Osteocyte (in vitro differentiated cells): ENCODE results near the gene CWC25. TPM values are rescaled to one million over a fixed set of nuclear protein-coding genes. Genes with fewer than 3 reads are reported as not detected.

Experiments
- DNase-seq: peaks from one replicate; pipeline ENCODE4 v3.0.0; 2021; ENCODE audit warnings: mixed read lengths; ENCODE audit not compliant: unreplicated experiment; ENCODE audit errors: extremely low spot score
- H3K27ac Mint-ChIP-seq: one replicate; pipeline ENCODE4 v1.8.0; 2021; ENCODE audit warnings: mild to moderate bottlenecking, mixed read lengths; ENCODE audit not compliant: unreplicated experiment
- H3K27me3 Mint-ChIP-seq: one replicate; pipeline ENCODE4 v1.8.0; 2021; ENCODE audit warnings: mixed read lengths; ENCODE audit not compliant: unreplicated experiment
- H3K36me3 Mint-ChIP-seq: one replicate; pipeline ENCODE4 v1.8.0; 2021; ENCODE audit warnings: mixed read lengths; ENCODE audit not compliant: unreplicated experiment
- H3K4me1 Mint-ChIP-seq: one replicate; pipeline ENCODE4 v1.8.0; 2021; ENCODE audit warnings: mixed read lengths; ENCODE audit not compliant: unreplicated experiment
- H3K4me3 Mint-ChIP-seq: one replicate; pipeline ENCODE4 v1.8.0; 2021; ENCODE audit warnings: mild to moderate bottlenecking, moderate library complexity, mixed read lengths; ENCODE audit not compliant: unreplicated experiment
- H3K9me3 Mint-ChIP-seq: one replicate; pipeline ENCODE4 v1.8.0; 2021; ENCODE audit warnings: mixed read lengths; ENCODE audit not compliant: unreplicated experiment
- total RNA-seq: library from RNA; stranded (reverse); gene quantifications from 2 replicates; pipeline ENCODE4 v1.2.1, GENCODE V29; 2021
- TF ChIP-seq, protein P1 (sequence below): fragments of 200-600 bp; sonication (generic); IDR thresholded peaks from 2 replicates; pipeline ENCODE4 v1.5.0; 2021; ENCODE audit warnings: antibody characterized with exemption, mild to moderate bottlenecking, moderate library complexity

Gene CWC25
- total RNA-seq, 1 donor from 2014 or later: 17.2 TPM

DNA sequence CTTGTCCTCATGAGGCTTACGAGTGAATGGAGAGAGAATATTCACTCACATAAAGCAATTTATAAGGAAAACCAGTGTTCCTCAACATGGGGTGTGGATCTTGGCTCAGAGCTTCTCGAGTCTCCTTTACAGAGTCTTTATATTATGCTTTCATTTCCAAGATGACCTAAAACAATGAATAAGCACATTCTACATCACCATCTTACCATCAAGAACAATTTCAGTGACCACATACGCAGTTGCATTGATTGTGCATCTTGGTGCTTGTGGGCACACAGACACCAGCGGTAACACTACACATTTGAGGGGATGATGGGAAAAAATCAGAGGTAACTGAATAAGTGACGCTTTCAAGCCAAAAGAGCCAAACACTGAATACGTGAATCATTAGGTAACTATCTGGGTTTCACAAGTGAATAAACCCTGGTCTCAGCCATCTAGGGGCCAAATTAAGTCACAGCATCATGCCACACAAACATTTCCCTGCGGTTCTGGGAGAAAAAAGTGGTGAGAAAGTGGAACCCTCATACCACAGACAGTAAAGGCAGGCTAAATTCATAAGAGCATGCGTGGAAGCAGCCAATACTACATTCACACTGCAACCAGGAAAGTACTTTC, 9.4 kb downstream of the CWC25 start:
- TF ChIP-seq, protein P1, sequence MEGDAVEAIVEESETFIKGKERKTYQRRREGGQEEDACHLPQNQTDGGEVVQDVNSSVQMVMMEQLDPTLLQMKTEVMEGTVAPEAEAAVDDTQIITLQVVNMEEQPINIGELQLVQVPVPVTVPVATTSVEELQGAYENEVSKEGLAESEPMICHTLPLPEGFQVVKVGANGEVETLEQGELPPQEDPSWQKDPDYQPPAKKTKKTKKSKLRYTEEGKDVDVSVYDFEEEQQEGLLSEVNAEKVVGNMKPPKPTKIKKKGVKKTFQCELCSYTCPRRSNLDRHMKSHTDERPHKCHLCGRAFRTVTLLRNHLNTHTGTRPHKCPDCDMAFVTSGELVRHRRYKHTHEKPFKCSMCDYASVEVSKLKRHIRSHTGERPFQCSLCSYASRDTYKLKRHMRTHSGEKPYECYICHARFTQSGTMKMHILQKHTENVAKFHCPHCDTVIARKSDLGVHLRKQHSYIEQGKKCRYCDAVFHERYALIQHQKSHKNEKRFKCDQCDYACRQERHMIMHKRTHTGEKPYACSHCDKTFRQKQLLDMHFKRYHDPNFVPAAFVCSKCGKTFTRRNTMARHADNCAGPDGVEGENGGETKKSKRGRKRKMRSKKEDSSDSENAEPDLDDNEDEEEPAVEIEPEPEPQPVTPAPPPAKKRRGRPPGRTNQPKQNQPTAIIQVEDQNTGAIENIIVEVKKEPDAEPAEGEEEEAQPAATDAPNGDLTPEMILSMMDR: peak; percentile 23
- H3K9me3 Mint-ChIP-seq: no peaks in the 10 kb centered on the region
- DNase-seq: no peak
- peaks cover 17% of the 10 kb centered on the region for H3K36me3 Mint-ChIP-seq
- H3K4me1 Mint-ChIP-seq: no peaks in the 10 kb centered on the region
- no peaks in the 10 kb centered on the region for H3K27me3 Mint-ChIP-seq
- peak overlapping the region; percentile 39 for H3K27ac Mint-ChIP-seq
- no peak overlapping the region for H3K4me3 Mint-ChIP-seq

DNA sequence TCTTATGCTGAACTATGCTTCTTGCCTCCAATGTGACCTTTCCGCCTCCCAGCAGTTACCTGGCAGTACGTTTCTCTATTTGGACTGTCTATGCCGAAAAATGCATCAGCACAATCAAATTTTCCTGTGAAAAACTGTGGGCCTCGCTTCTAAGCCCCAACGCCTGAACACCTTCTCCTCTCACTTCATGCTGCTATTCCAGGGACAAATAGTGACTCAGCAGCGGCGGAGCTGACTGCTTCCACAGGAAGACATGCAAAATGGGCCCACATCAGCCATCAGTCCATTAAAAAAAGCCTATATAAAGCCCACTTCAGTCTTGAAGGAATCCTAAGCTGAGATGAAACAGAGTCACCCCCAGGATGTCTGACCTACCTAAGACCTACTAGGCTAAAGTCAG, 15.3 kb downstream of the CWC25 start:
- Mint-ChIP-seq H3K27ac (no peak overlapping the region), H3K4me1 (no peaks in the 10 kb centered on the region), H3K27me3 (no peaks in the 10 kb centered on the region), H3K9me3 (no peaks in the 10 kb centered on the region), H3K36me3 (peaks cover 33% of the 10 kb centered on the region), H3K4me3 (no peak overlapping the region)
- no peak for DNase-seq
- TF ChIP-seq, protein P1: no peak

DNA sequence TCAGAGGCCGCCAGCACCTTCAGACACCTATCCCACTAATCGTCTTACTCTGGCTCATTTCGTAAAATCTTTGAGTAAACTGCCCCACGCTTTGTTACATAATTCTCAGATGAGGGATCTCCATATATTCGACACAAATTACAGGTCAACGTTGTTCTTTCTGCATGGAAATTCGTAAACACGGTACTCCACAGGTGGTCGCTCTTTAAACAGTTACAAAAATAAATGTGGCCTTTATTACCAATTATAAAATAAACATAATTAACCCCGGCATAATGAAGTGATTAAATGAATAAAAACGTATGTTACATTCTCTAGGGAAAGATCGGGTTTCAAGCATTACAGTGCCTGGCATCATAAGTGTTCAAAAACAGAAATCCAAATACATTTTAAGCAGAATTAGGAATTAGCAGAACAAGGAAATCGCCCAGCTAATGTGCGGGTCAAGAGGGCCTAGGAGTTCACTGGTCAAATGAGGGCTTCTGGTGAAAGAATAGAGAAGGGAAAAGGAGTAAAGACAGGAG, 24.8 kb downstream of the CWC25 start:
- H3K4me1 Mint-ChIP-seq: peaks cover 34% of the 10 kb centered on the region
- peak overlapping the region; percentile 71 for H3K4me3 Mint-ChIP-seq
- no peak for DNase-seq
- H3K9me3 Mint-ChIP-seq: no peaks in the 10 kb centered on the region
- H3K36me3 Mint-ChIP-seq: peaks cover 32% of the 10 kb centered on the region
- H3K27me3 Mint-ChIP-seq: no peaks in the 10 kb centered on the region
- TF ChIP-seq, protein P1: no peak
- H3K27ac Mint-ChIP-seq: peak overlapping the region; percentile 70

DNA sequence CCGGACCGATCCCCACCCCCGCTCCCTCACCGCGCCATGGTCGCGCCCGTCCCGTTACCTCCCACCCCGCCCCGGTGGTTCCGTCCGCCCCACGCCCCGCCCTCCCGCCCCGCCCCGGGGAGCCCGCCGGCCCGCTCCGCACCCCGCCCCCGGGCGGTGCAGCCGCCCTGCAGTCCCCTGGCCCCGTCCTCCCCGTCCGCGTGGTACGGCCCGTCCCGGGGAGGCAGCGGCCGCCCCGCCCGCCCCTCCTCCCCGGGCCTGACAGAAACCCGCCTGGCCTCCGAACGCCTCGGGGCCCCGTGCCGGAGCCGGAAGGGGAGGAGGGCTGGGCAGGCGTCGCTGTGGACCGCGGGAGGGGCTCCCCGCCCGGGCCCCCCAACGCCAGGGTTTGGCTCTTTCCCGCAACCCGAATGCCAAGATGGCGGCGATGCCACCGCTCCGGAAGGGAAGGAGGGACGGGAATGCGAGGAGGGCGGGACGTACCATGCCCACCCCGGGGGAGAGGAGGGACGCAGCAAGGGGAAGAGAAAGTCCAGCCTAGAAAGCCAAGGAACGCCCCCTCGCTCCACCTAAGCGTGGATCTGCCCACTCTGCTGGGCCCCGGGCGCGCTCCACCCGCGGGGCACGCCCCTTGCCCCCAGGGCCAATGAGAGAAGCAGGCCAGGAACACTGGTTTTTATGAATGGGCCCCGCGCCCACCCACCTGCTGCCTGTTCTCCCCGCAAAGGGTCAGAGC, 25.5 kb downstream of the CWC25 start, which contains the start of gene PIP4K2B:
Gene PIP4K2B, minus strand, starts transcription at position 56 of the 736 bp plus-strand sequence. CDS start 132 bp downstream, outside the sequence.
- H3K9me3 Mint-ChIP-seq: no peaks in the 10 kb centered on the region
- peak within 1 kb of the TSS; percentile 98 for H3K4me3 Mint-ChIP-seq
- H3K27ac Mint-ChIP-seq: peak within 1 kb of the TSS; percentile 92
- H3K27me3 Mint-ChIP-seq: no peaks in the 10 kb centered on the region
- TF ChIP-seq, protein P1: no peak
- peaks cover 34% of the 10 kb centered on the region for H3K4me1 Mint-ChIP-seq
- DNase-seq: peak; percentile 98
- H3K36me3 Mint-ChIP-seq: peaks cover 32% of the 10 kb centered on the region
